ENCODE measurements around the gene CRYBG2.
A peak's percentile ranks its signal among the peaks of the same experiment; 100 is the strongest.
"Not testable (repeated sequence)": the region's sequence is repeated elsewhere in the genome, so short reads cannot be mapped to it uniquely, and the experiment has no call there.

The CRYBG2 gene

GRCh38 chr1:26337206-26337535, 16.8 kb downstream of the CRYBG2 start:
- 86% methylated on average over 5 of the region's 7 CpGs for WGBS (ENCODE audit: insufficient coverage)
- DNase-seq, result no peak
- Histone ChIP-seq H3K9me3 (ENCODE audit: control extremely low read depth in 1 of 5, control insufficient read depth in 4 of 5, insufficient read depth in 2 of 5, low read depth in 1 of 5, low read length in 4 of 5) (no peaks in the 10 kb centered on the region), H3K27ac (ENCODE audit: insufficient read depth in 1 of 2, low read depth in 1 of 2, low read length in 2 of 2, poor library complexity in 1 of 2, severe bottlenecking in 2 of 2) (peak overlapping the region in 1 of 2 experiments; percentile 22), H3K27me3 (replicated peaks in 2 of 5; ENCODE audit: control insufficient read depth in 4 of 5, insufficient read depth in 5 of 5, low read length in 4 of 5) (peaks cover 0 to 2% (median 0%) of the 10 kb centered on the region in 5 experiments), H3K36me3 (ENCODE audit: control insufficient read depth in 4 of 4, insufficient read depth in 4 of 4, low read length in 3 of 4) (no peaks in the 10 kb centered on the region), H3K4me3 (ENCODE audit: control insufficient read depth in 1 of 7, extremely low read depth in 1 of 7, insufficient read depth in 4 of 7, low read depth in 2 of 7, low read length in 6 of 7) (no peak overlapping the region), H3K4me1 (ENCODE audit: control extremely low read depth in 1 of 4, control insufficient read depth in 4 of 4, insufficient read depth in 4 of 4, low read length in 3 of 4) (peaks cover 3 to 31% (median 16%) of the 10 kb centered on the region in 4 experiments)
- CTCF ChIA-PET, result interaction anchor here (1.4 to 1.9 kb wide), 3 partner anchors 16 to 80 kb away, joined by 5 to 8 read pairs (median 5); no protein-coding TSS in a partner anchor
- POLR2A ChIA-PET, result no interaction called here

- Histone ChIP-seq H3K9me3 (ENCODE audit: control extremely low read depth in 1 of 5, control insufficient read depth in 4 of 5, insufficient read depth in 2 of 5, low read depth in 1 of 5, low read length in 4 of 5) (no peaks in the 10 kb centered on the region), H3K27me3 (replicated peaks in 2 of 5; ENCODE audit: control insufficient read depth in 4 of 5, insufficient read depth in 5 of 5, low read length in 4 of 5) (peaks cover 0 to 2% (median 0%) of the 10 kb centered on the region in 5 experiments), H3K4me3 (ENCODE audit: control insufficient read depth in 1 of 7, extremely low read depth in 1 of 7, insufficient read depth in 4 of 7, low read depth in 2 of 7, low read length in 6 of 7) (peak overlapping the region; percentile 34 to 85 (median 67)), H3K27ac (ENCODE audit: insufficient read depth in 1 of 2, low read depth in 1 of 2, low read length in 2 of 2, poor library complexity in 1 of 2, severe bottlenecking in 2 of 2) (peak overlapping the region in 1 of 2 experiments; percentile 22), H3K4me1 (ENCODE audit: control extremely low read depth in 1 of 4, control insufficient read depth in 4 of 4, insufficient read depth in 4 of 4, low read length in 3 of 4) (peaks cover 3 to 31% (median 16%) of the 10 kb centered on the region in 4 experiments), H3K36me3 (ENCODE audit: control insufficient read depth in 4 of 4, insufficient read depth in 4 of 4, low read length in 3 of 4) (no peaks in the 10 kb centered on the region)
- DNase-seq, result peak in 2 of 3 donors; percentile 36 to 56
- 12% methylated on average over 41 of the region's 52 CpGs for WGBS (ENCODE audit: insufficient coverage)
- ChIA-PET CTCF (interaction anchor here (1.3 to 1.5 kb wide), 3 partner anchors 13 to 81 kb away, joined by 3 to 5 read pairs (median 5); no protein-coding TSS in a partner anchor), POLR2A (no interaction called here)
Observed at GRCh38 chr1:26336477-26337205, 17.3 kb downstream of the CRYBG2 start.

DNA sequence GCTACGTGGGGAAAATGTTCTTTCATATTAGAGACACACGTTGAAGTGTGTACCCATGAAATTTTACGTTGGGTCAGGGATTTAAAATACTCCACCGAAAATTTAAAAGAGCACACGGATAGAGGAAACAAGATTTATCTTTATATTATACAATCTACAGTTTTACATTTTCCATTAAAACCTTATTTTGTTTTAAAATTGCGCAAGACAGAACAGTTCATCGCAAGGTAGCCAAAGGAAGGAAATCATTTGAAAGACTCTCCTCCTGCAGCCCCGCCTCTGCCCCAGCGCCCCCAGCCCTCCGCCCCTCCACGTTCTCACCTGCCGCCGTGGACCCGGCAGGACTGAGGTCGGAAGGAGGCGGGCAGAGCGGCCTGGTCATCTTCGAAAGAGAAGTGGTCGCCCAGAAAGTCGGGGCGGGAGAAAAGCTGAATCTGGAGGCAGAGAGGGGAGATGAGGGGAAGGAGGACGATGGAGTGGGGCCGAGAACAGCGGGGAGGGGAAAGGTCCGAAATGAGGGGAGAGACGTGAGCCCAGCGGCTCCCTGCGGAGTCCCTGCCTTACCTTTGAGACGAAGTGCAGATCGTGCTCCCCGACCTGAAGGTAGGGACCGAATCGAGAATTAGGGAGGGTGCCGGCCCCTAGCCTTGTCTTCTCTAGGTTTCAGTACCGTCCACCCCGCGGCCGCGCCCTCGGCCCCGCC, 18.0 kb downstream of the CRYBG2 start:
- under 1% methylated on average over 31 of the region's 41 CpGs for WGBS (ENCODE audit: insufficient coverage)
- Histone ChIP-seq H3K36me3 (ENCODE audit: control insufficient read depth in 4 of 4, insufficient read depth in 4 of 4, low read length in 3 of 4) (no peaks in the 10 kb centered on the region), H3K9me3 (ENCODE audit: control extremely low read depth in 1 of 5, control insufficient read depth in 4 of 5, insufficient read depth in 2 of 5, low read depth in 1 of 5, low read length in 4 of 5) (no peaks in the 10 kb centered on the region), H3K27ac (ENCODE audit: insufficient read depth in 1 of 2, low read depth in 1 of 2, low read length in 2 of 2, poor library complexity in 1 of 2, severe bottlenecking in 2 of 2) (no peak overlapping the region), H3K27me3 (replicated peaks in 2 of 5; ENCODE audit: control insufficient read depth in 4 of 5, insufficient read depth in 5 of 5, low read length in 4 of 5) (peaks cover 0 to 2% (median 0%) of the 10 kb centered on the region in 5 experiments), H3K4me3 (ENCODE audit: control insufficient read depth in 1 of 7, extremely low read depth in 1 of 7, insufficient read depth in 4 of 7, low read depth in 2 of 7, low read length in 6 of 7) (peak overlapping the region; percentile 34 to 85 (median 67)), H3K4me1 (ENCODE audit: control extremely low read depth in 1 of 4, control insufficient read depth in 4 of 4, insufficient read depth in 4 of 4, low read length in 3 of 4) (peaks cover 3 to 31% (median 16%) of the 10 kb centered on the region in 4 experiments)
- ChIA-PET CTCF (interaction anchor here (1.3 kb wide), 1 partner anchor 13 kb away, joined by 3 read pairs; no protein-coding TSS in a partner anchor), POLR2A (no interaction called here)
- DNase-seq, result no peak

DNA sequence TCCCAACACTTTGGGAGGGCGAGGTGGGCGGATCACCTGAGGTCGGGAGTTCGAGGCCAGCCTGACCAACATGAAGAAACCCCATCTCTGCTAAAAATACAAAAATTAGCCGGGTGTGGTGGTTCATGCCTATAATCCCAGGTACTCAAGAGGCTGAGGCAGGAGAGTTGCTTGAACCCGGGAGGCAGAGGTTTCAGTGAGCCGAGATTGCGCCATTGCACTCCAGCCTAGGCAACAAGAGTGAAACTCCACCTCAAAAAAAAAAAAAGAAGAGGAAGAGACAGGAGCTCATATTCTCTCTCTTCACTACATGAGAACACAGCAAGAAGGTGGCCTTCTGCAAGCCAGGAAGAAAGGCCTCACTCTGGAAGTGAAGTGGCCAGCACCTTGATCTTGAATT, 20.6 kb downstream of the CRYBG2 start:
- CTCF ChIA-PET, result interaction anchor here (0.6 to 1.5 kb wide), 3 partner anchors 11 to 1024 kb away, joined by 3 to 7 read pairs (median 4); no protein-coding TSS in a partner anchor
- WGBS (ENCODE audit: insufficient coverage), result 100% methylated on average over 5 of the region's 8 CpGs
- H3K4me1 ChIP-seq (ENCODE audit: control extremely low read depth in 1 of 4, control insufficient read depth in 4 of 4, insufficient read depth in 4 of 4, low read length in 3 of 4), result peaks cover 3 to 31% (median 16%) of the 10 kb centered on the region in 4 experiments
- DNase-seq; H3K27me3 ChIP-seq (replicated peaks in 2 of 5; ENCODE audit: control insufficient read depth in 4 of 5, insufficient read depth in 5 of 5, low read length in 4 of 5); H3K9me3 ChIP-seq (ENCODE audit: control extremely low read depth in 1 of 5, control insufficient read depth in 4 of 5, insufficient read depth in 2 of 5, low read depth in 1 of 5, low read length in 4 of 5); H3K36me3 ChIP-seq (ENCODE audit: control insufficient read depth in 4 of 4, insufficient read depth in 4 of 4, low read length in 3 of 4); H3K4me3 ChIP-seq (ENCODE audit: control insufficient read depth in 1 of 7, extremely low read depth in 1 of 7, insufficient read depth in 4 of 7, low read depth in 2 of 7, low read length in 6 of 7); H3K27ac ChIP-seq (ENCODE audit: insufficient read depth in 1 of 2, low read depth in 1 of 2, low read length in 2 of 2, poor library complexity in 1 of 2, severe bottlenecking in 2 of 2): not testable (repeated sequence)
- POLR2A ChIA-PET, result interaction anchor here (0.7 kb wide), 1 partner anchor 25 kb away, joined by 4 read pairs; no protein-coding TSS in a partner anchor

- POLR2A ChIA-PET, result no interaction called here
Observed at GRCh38 chr1:26330276-26330675, 23.7 kb downstream of the CRYBG2 start.

GRCh38 chr1:26329380-26329779, 24.6 kb downstream of the CRYBG2 start:
- CTCF ChIA-PET, result interaction anchor here (1.0 to 1.8 kb wide), 3 partner anchors 17 to 53 kb away, joined by 3 to 6 read pairs (median 5); no protein-coding TSS in a partner anchor
- H3K9me3 ChIP-seq (ENCODE audit: control extremely low read depth in 1 of 5, control insufficient read depth in 4 of 5, insufficient read depth in 2 of 5, low read depth in 1 of 5, low read length in 4 of 5); H3K4me3 ChIP-seq (ENCODE audit: control insufficient read depth in 1 of 7, extremely low read depth in 1 of 7, insufficient read depth in 4 of 7, low read depth in 2 of 7, low read length in 6 of 7); H3K27me3 ChIP-seq (replicated peaks in 2 of 5; ENCODE audit: control insufficient read depth in 4 of 5, insufficient read depth in 5 of 5, low read length in 4 of 5); H3K36me3 ChIP-seq (ENCODE audit: control insufficient read depth in 4 of 4, insufficient read depth in 4 of 4, low read length in 3 of 4); H3K4me1 ChIP-seq (ENCODE audit: control extremely low read depth in 1 of 4, control insufficient read depth in 4 of 4, insufficient read depth in 4 of 4, low read length in 3 of 4); POLR2A ChIA-PET; H3K27ac ChIP-seq (ENCODE audit: insufficient read depth in 1 of 2, low read depth in 1 of 2, low read length in 2 of 2, poor library complexity in 1 of 2, severe bottlenecking in 2 of 2); DNase-seq: not testable (repeated sequence)
- whole genome bisulfite sequencing (ENCODE audit: insufficient coverage), result 88% methylated on average over 1 of the region's 4 CpGs

More at GRCh38 chr1:26330276-26330675, 23.7 kb downstream of the CRYBG2 start:
- no peak for DNase-seq
- CTCF ChIA-PET, result interaction anchor here (1.6 to 1.8 kb wide), 2 partner anchors 16 to 54 kb away, joined by 5 to 6 read pairs; no protein-coding TSS in a partner anchor
- H3K4me3 ChIP-seq (ENCODE audit: control insufficient read depth in 1 of 7, extremely low read depth in 1 of 7, insufficient read depth in 4 of 7, low read depth in 2 of 7, low read length in 6 of 7), result no peak overlapping the region
- no peak overlapping the region for H3K27ac ChIP-seq (ENCODE audit: insufficient read depth in 1 of 2, low read depth in 1 of 2, low read length in 2 of 2, poor library complexity in 1 of 2, severe bottlenecking in 2 of 2)
- H3K27me3 ChIP-seq (replicated peaks in 2 of 5; ENCODE audit: control insufficient read depth in 4 of 5, insufficient read depth in 5 of 5, low read length in 4 of 5), result no peaks in the 10 kb centered on the region
- 100% methylated on average over 3 of the region's 5 CpGs for WGBS (ENCODE audit: insufficient coverage)
- H3K9me3 ChIP-seq (ENCODE audit: control extremely low read depth in 1 of 5, control insufficient read depth in 4 of 5, insufficient read depth in 2 of 5, low read depth in 1 of 5, low read length in 4 of 5), result no peaks in the 10 kb centered on the region
- no peaks in the 10 kb centered on the region for H3K36me3 ChIP-seq (ENCODE audit: control insufficient read depth in 4 of 4, insufficient read depth in 4 of 4, low read length in 3 of 4)
- H3K4me1 ChIP-seq (ENCODE audit: control extremely low read depth in 1 of 4, control insufficient read depth in 4 of 4, insufficient read depth in 4 of 4, low read length in 3 of 4), result peaks cover 0 to 3% (median under 1%) of the 10 kb centered on the region in 4 experiments
